Progenitor cell of endocrine pancreas (in vitro differentiated cells): ENCODE results near the gene TBCD. TPM values are rescaled to one million over a fixed set of nuclear protein-coding genes. Genes with fewer than 3 reads are reported as not detected.
"Not testable (repeated sequence)": the region's sequence is repeated elsewhere in the genome, so short reads cannot be mapped to it uniquely, and the experiment has no call there.

ENCODE experiments used
- DNase-seq: peaks from one replicate; pipeline ENCODE4 v3.0.0; 2021; ENCODE audit warnings: low spot score; ENCODE audit not compliant: unreplicated experiment
- H3K27ac Mint-ChIP-seq: 2 replicates; pipeline ENCODE4 v1.8.0; 2021; ENCODE audit warnings: mild to moderate bottlenecking, moderate library complexity, mixed read lengths
- H3K27me3 Mint-ChIP-seq: 2 replicates; pipeline ENCODE4 v1.8.0; 2021; ENCODE audit warnings: mixed read lengths
- H3K36me3 Mint-ChIP-seq: 2 replicates; pipeline ENCODE4 v1.8.0; 2022; ENCODE audit warnings: mixed read lengths; ENCODE audit not compliant: insufficient read depth
- H3K4me1 Mint-ChIP-seq: 2 replicates; pipeline ENCODE4 v1.8.0; 2021; ENCODE audit warnings: low read depth, mixed read lengths
- H3K4me3 Mint-ChIP-seq: 2 replicates; pipeline ENCODE4 v1.8.0; 2021; ENCODE audit warnings: low read depth, mild to moderate bottlenecking, moderate library complexity, mixed read lengths
- H3K9me3 Mint-ChIP-seq: 2 replicates; pipeline ENCODE4 v1.8.0; 2021; ENCODE audit warnings: low read depth, mixed read lengths
- CTCF ChIP-seq: fragments of 200-600 bp; sonication (generic); IDR thresholded peaks from one replicate; pipeline ENCODE4 v1.5.0; 2021; ENCODE audit warnings: antibody characterized with exemption, mild to moderate bottlenecking; ENCODE audit not compliant: unreplicated experiment
- total RNA-seq: library from RNA; stranded (reverse); gene quantifications from 2 replicates; pipeline ENCODE4 v1.2.1, GENCODE V29; 2021

Gene TBCD
- total RNA-seq, 1 donor from 2014 or later, result 95.6 TPM

GRCh38 chr17:82780971-82781893 is 29.4 kb downstream of the TBCD start:
- no peak overlapping the region for H3K27ac Mint-ChIP-seq
- no peak for TF ChIP-seq CTCF
- no peak overlapping the region for H3K4me3 Mint-ChIP-seq
- DNase-seq, result no peak
- no peaks in the 10 kb centered on the region for H3K27me3 Mint-ChIP-seq
- peaks cover 4% of the 10 kb centered on the region for H3K9me3 Mint-ChIP-seq
- peaks cover 10% of the 10 kb centered on the region for H3K36me3 Mint-ChIP-seq
- H3K4me1 Mint-ChIP-seq, result peaks cover 6% of the 10 kb centered on the region

GRCh38 chr17:82781894-82782274 is 30.0 kb downstream of the TBCD start:
- Mint-ChIP-seq H3K9me3 (peaks cover 4% of the 10 kb centered on the region), H3K4me3 (no peak overlapping the region), H3K36me3 (peaks cover 10% of the 10 kb centered on the region), H3K4me1 (peaks cover 6% of the 10 kb centered on the region), H3K27me3 (no peaks in the 10 kb centered on the region), H3K27ac (no peak overlapping the region)
- DNase-seq, result peak; percentile 81
- TF ChIP-seq CTCF, result peak; percentile 97

DNA sequence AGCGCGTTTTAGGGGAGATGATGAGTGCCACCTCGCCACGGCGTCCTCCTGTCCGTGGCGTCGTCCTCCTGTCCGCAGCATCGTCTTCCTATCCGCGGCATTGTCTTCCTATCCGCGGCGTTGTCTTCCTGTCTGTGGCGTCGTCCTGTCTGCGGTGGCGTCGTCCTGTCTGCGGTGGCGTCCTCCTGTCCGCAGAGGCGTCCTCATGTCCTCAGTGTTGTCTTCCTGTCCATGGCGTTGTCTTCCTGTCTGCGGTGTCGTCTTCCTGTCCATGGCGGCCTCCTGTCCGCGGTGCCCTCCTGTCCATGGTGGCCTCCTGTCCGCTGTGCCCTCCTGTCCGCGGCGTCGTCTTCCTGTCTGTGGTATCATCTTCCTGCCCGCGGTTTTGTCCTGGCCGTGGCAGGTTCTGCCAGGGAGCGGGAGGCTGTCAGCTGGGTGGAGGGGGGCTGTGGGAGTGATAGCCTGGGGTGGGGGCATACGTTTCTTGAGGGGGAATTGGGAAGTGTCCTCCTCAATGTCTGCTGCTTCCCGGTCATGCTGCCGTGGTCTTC is 30.9 kb downstream of the TBCD start:
- Mint-ChIP-seq H3K4me3 (peak overlapping the region; percentile 14), H3K27me3 (no peaks in the 10 kb centered on the region), H3K27ac (no peak overlapping the region), H3K36me3 (peaks cover 4% of the 10 kb centered on the region), H3K9me3 (no peaks in the 10 kb centered on the region), H3K4me1 (peaks cover 6% of the 10 kb centered on the region)
- no peak for TF ChIP-seq CTCF
- no peak for DNase-seq

DNA sequence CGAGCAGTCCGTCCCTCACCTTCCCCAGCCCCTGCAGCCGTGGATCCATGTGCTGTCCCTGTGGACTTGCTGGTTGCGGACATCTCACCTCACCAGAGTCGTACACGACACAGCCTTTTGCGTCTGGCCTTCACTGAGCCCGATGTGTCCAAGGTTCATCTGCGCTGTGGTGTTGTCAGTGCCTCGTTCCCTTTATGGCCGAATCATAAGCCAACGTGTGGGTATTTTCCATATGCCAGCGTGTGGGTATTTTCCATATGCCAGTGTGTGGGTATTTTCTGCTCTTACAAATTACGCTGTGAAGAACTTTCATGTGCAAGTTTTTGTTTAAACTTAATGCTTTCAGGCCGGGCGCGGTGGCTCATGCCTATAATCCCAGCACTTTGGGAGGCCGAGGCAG is 31.6 kb downstream of the TBCD start:
- Mint-ChIP-seq H3K4me1 (peaks cover 6% of the 10 kb centered on the region), H3K36me3 (peaks cover 3% of the 10 kb centered on the region), H3K27ac (no peak overlapping the region), H3K27me3 (no peaks in the 10 kb centered on the region), H3K9me3 (no peaks in the 10 kb centered on the region), H3K4me3 (no peak overlapping the region)
- DNase-seq, result no peak
- TF ChIP-seq CTCF, result no peak

- H3K27me3 Mint-ChIP-seq, H3K27ac Mint-ChIP-seq, H3K9me3 Mint-ChIP-seq, H3K36me3 Mint-ChIP-seq, DNase-seq, H3K4me1 Mint-ChIP-seq, H3K4me3 Mint-ChIP-seq: not testable (repeated sequence)
These were observed 33.7 kb downstream of the TBCD start for GRCh38 chr17:82785581-82785980.
